Stimulated activated CD8-positive, alpha-beta memory T cell treated with anti-CD3 and anti-CD28 coated beads, Interleukin-4, amount 100 ng/mL, for 24 hours (primary cell): Measurements from ENCODE around the gene MEI1.
"Not testable (repeated sequence)": the region's sequence is repeated elsewhere in the genome, so short reads cannot be mapped to it uniquely, and the experiment has no call there.

Experiments
- DNase-seq: peaks from one replicate; pipeline ENCODE4 v3.0.0-alpha.2; 2020; ENCODE audit warnings: low read depth

Gene MEI1

GRCh38 chr22:41683052-41683451 is 16.3 kb upstream of the MEI1 start:
- DNase-seq: no peak

GRCh38 chr22:41683616-41684015 is 15.7 kb upstream of the MEI1 start:
- DNase-seq: no peak

- DNase-seq: no peak
These were observed 15.1 kb upstream of the MEI1 start for GRCh38 chr22:41684194-41684593.

- DNase-seq: not testable (repeated sequence)
These were observed 12.4 kb upstream of the MEI1 start for GRCh38 chr22:41686890-41687289.

GRCh38 chr22:41687901-41688364 is 11.4 kb upstream of the MEI1 start:
- DNase-seq: no peak

GRCh38 chr22:41688365-41689211 is 10.7 kb upstream of the MEI1 start, which contains the start of gene SNU13:
Gene SNU13 (minus strand): TSS chr22:41688867. CDS start chr22:41688796, 71 bp downstream.
- peak; percentile 84 for DNase-seq

GRCh38 chr22:41690476-41690875 is 8.8 kb upstream of the MEI1 start:
- no peak for DNase-seq

GRCh38 chr22:41695211-41695610 is 4.1 kb upstream of the MEI1 start:
- no peak for DNase-seq

- DNase-seq: no peak
These were observed 2.6 kb upstream of the MEI1 start for GRCh38 chr22:41696703-41697102.

GRCh38 chr22:41697126-41697775 is 2.1 kb upstream of the MEI1 start:
- peak; percentile 91 for DNase-seq

- DNase-seq: no peak
These were observed 733 bp downstream of the MEI1 start for GRCh38 chr22:41700108-41700364.

GRCh38 chr22:41702763-41703162 is 3.5 kb downstream of the MEI1 start:
- no peak for DNase-seq

- no peak for DNase-seq
These were observed 10.0 kb downstream of the MEI1 start for GRCh38 chr22:41709341-41709740.

GRCh38 chr22:41713004-41713403 is 13.7 kb downstream of the MEI1 start:
- DNase-seq: no peak

- no peak for DNase-seq
These were observed 23.2 kb downstream of the MEI1 start for GRCh38 chr22:41722496-41722895.

GRCh38 chr22:41725510-41726110 is 26.3 kb downstream of the MEI1 start:
- DNase-seq: no peak

- no peak for DNase-seq
These were observed 32.3 kb downstream of the MEI1 start for GRCh38 chr22:41731609-41732008.

- DNase-seq: no peak
These were observed 32.9 kb downstream of the MEI1 start for GRCh38 chr22:41732096-41732772.

GRCh38 chr22:41733241-41733640 is 33.9 kb downstream of the MEI1 start:
- DNase-seq: not testable (repeated sequence)

- no peak for DNase-seq
These were observed 40.3 kb downstream of the MEI1 start for GRCh38 chr22:41739576-41739975.

- no peak for DNase-seq
These were observed 43.6 kb downstream of the MEI1 start for GRCh38 chr22:41742918-41743317.

- DNase-seq: no peak
These were observed 46.7 kb downstream of the MEI1 start for GRCh38 chr22:41745968-41746367.
